OCI-M2 (cell line): ENCODE measurements around the gene ARHGEF7.
"Not testable (repeated sequence)": the region's sequence is repeated elsewhere in the genome, so short reads cannot be mapped to it uniquely, and the experiment has no call there.

ENCODE experiments used
- DNase-seq: peaks from one replicate; lab custom pipeline; 2025; ENCODE audit not compliant: unreplicated experiment; lab: John Stamatoyannopoulos, UW

ARHGEF7 gene

GRCh38 chr13:111115061-111115964 lies at the start of gene ARHGEF7:
Gene ARHGEF7, plus strand, starts transcription at chr13:111115310. Its CDS starts 217 bp downstream, at chr13:111115527.
- no peak for DNase-seq

GRCh38 chr13:111065698-111066097 lies 49.4 kb upstream of the ARHGEF7 start:
- no peak for DNase-seq

- no peak for DNase-seq
Measured at GRCh38 chr13:111066544-111066943, 48.6 kb upstream of the ARHGEF7 start.

GRCh38 chr13:111068009-111068350 lies 47.1 kb upstream of the ARHGEF7 start:
- DNase-seq: no peak

- not testable (repeated sequence) for DNase-seq
Measured at GRCh38 chr13:111071120-111071519, 44.0 kb upstream of the ARHGEF7 start.

GRCh38 chr13:111071526-111071925 lies 43.6 kb upstream of the ARHGEF7 start:
- DNase-seq: not testable (repeated sequence)

- no peak for DNase-seq
Measured at GRCh38 chr13:111074826-111075225, 40.3 kb upstream of the ARHGEF7 start.

GRCh38 chr13:111076155-111077013 lies 38.7 kb upstream of the ARHGEF7 start:
- DNase-seq: no peak

- no peak for DNase-seq
Measured at GRCh38 chr13:111079375-111079774, 35.7 kb upstream of the ARHGEF7 start.

GRCh38 chr13:111080642-111081041 lies 34.5 kb upstream of the ARHGEF7 start:
- no peak for DNase-seq

GRCh38 chr13:111082240-111082639 lies 32.9 kb upstream of the ARHGEF7 start:
- no peak for DNase-seq

GRCh38 chr13:111082769-111083168 lies 32.3 kb upstream of the ARHGEF7 start:
- DNase-seq: not testable (repeated sequence)

- DNase-seq: not testable (repeated sequence)
Measured at GRCh38 chr13:111083693-111084092, 31.4 kb upstream of the ARHGEF7 start.

- no peak for DNase-seq
Measured at GRCh38 chr13:111090169-111090568, 24.9 kb upstream of the ARHGEF7 start.

- DNase-seq: no peak
Measured at GRCh38 chr13:111092685-111093084, 22.4 kb upstream of the ARHGEF7 start.

- DNase-seq: no peak
Measured at GRCh38 chr13:111093136-111093535, 22.0 kb upstream of the ARHGEF7 start.

GRCh38 chr13:111093634-111094033 lies 21.5 kb upstream of the ARHGEF7 start:
- no peak for DNase-seq

- DNase-seq: no peak
Measured at GRCh38 chr13:111095031-111095840, 19.9 kb upstream of the ARHGEF7 start.

GRCh38 chr13:111095911-111096501 lies 19.1 kb upstream of the ARHGEF7 start:
- DNase-seq: no peak

GRCh38 chr13:111099290-111099689 lies 15.8 kb upstream of the ARHGEF7 start:
- DNase-seq: no peak

GRCh38 chr13:111110054-111110453 lies 5.1 kb upstream of the ARHGEF7 start:
- no peak for DNase-seq
